ENCODE results near the gene WDR86.
A peak's percentile ranks its signal among the peaks of the same experiment; 100 is the strongest.

The WDR86 gene

GRCh38 chr7:151384352-151384697, 25.5 kb downstream of the WDR86 start:
- peaks cover 5% of the 10 kb centered on the region for H3K4me1 ChIP-seq (ENCODE audit: insufficient read depth, low read length)
- H3K9ac ChIP-seq (ENCODE audit: low read length) = no peak overlapping the region
- H3K9me3 ChIP-seq (ENCODE audit: low read length) = no peaks in the 10 kb centered on the region
- H3K36me3 ChIP-seq (ENCODE audit: insufficient read depth, low read length) = no peaks in the 10 kb centered on the region
- no peak overlapping the region for H3K4me3 ChIP-seq (ENCODE audit: low read depth in 1 of 2, low read length in 2 of 2)
- H3K27ac ChIP-seq (ENCODE audit: low read depth, low read length) = no peak overlapping the region
- peaks cover 7 to 22% of the 10 kb centered on the region in 2 donors for H3K27me3 ChIP-seq (ENCODE audit: control insufficient read depth in 1 of 2, insufficient read depth in 2 of 2, low read length in 2 of 2)

- Histone ChIP-seq H3K9me3 (ENCODE audit: low read length) (no peaks in the 10 kb centered on the region), H3K36me3 (ENCODE audit: insufficient read depth, low read length) (no peaks in the 10 kb centered on the region), H3K4me1 (ENCODE audit: insufficient read depth, low read length) (peaks cover 5% of the 10 kb centered on the region), H3K4me3 (ENCODE audit: low read depth in 1 of 2, low read length in 2 of 2) (no peak overlapping the region), H3K27me3 (ENCODE audit: control insufficient read depth in 1 of 2, insufficient read depth in 2 of 2, low read length in 2 of 2) (peaks cover 7 to 22% of the 10 kb centered on the region in 2 donors), H3K27ac (ENCODE audit: low read depth, low read length) (no peak overlapping the region), H3K9ac (ENCODE audit: low read length) (no peak overlapping the region)
These were observed 26.0 kb downstream of the WDR86 start for GRCh38 chr7:151383638-151384351.

DNA sequence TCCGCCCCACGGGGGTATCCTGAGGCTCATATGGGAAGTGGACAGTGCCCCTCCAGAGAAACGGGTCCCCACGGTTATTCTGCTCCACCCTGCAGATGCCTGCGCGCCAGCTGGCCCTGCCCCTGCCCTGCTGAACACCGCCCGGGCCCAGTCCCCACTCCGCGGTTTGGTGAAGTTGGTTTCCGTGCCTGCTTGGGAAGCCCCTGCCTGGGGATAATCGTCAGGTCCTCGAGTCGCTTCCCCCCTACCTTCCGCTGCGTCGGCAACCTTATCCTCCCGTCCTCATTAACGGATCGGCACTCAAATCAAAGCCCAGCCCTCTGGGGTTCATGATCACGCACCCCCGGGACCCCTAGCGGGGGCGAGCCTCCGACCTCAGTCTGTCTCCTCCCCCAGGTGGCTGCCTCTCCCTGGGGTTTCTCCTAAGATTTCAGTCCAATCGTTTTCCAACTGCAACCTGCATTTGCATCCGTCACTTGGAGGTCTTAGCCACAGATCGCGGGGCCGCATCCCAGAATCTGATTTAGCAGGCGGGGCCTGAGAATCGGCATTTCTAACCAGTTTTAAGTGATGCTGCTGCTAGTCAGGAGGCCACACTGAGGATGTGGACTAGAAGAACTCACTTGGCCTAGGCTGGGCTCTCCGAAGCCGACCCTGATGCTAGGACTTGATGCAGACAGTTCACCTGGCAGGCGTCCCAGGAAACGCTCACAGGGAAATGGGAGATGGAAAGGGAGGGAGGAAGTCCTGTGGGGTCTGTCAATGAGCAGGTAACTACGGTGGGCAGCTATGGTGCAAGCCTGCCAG, 27.6 kb downstream of the WDR86 start:
- Histone ChIP-seq H3K27ac (ENCODE audit: low read depth, low read length) (no peak overlapping the region), H3K4me3 (ENCODE audit: low read depth in 1 of 2, low read length in 2 of 2) (peak overlapping the region; percentile 32), H3K27me3 (ENCODE audit: control insufficient read depth in 1 of 2, insufficient read depth in 2 of 2, low read length in 2 of 2) (peaks cover 7 to 22% of the 10 kb centered on the region in 2 donors), H3K9me3 (ENCODE audit: low read length) (no peaks in the 10 kb centered on the region), H3K36me3 (ENCODE audit: insufficient read depth, low read length) (peaks cover 12% of the 10 kb centered on the region), H3K4me1 (ENCODE audit: insufficient read depth, low read length) (peaks cover 5% of the 10 kb centered on the region), H3K9ac (ENCODE audit: low read length) (no peak overlapping the region)

DNA sequence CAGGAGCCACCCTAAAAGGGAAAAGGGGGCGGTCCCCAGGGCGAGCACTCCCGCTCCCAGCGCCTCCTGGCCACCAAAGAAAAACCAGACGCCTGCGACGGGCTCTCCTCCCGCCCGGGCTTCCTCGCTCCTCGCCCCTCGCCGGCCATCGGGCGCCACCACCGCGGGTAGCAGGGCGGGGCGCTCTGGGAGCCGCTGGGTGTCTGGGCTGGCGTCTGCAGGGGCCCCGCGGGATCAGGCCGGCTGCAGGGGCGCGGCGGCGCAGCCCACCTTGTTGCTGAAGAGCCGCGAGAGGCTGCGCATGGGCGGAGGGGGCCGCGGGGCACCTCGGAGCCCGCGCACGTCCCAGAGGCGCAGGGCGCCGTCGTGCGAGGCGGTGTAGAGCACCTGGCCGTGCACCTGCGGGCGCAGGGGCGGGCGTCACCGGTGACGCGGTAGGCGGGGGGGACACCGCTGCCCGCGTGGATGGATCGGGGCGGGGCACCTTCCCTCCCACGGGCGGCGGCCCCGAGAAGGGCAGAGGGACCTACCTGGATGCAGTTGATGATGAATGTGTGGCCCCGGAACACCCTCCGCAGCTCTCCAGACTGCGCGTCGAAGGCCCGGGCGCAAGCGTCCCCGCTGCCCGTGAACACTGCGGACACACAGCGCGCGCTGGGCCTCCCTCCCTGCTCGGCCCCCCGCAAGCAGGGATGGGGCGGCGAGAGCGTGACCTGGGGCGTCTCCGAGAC, 28.3 kb downstream of the WDR86 start:
- Histone ChIP-seq H3K27ac (ENCODE audit: low read depth, low read length) (no peak overlapping the region), H3K4me3 (ENCODE audit: low read depth in 1 of 2, low read length in 2 of 2) (peak overlapping the region; percentile 32), H3K36me3 (ENCODE audit: insufficient read depth, low read length) (peaks cover 20% of the 10 kb centered on the region), H3K9me3 (ENCODE audit: low read length) (no peaks in the 10 kb centered on the region), H3K9ac (ENCODE audit: low read length) (no peak overlapping the region), H3K4me1 (ENCODE audit: insufficient read depth, low read length) (peaks cover 5% of the 10 kb centered on the region), H3K27me3 (ENCODE audit: control insufficient read depth in 1 of 2, insufficient read depth in 2 of 2, low read length in 2 of 2) (peaks cover 7 to 22% of the 10 kb centered on the region in 2 donors)

- Histone ChIP-seq H3K27ac (ENCODE audit: low read depth, low read length) (no peak overlapping the region), H3K4me1 (ENCODE audit: insufficient read depth, low read length) (peaks cover 5% of the 10 kb centered on the region), H3K4me3 (ENCODE audit: low read depth in 1 of 2, low read length in 2 of 2) (peak overlapping the region in 1 of 2 donors; percentile 32), H3K9me3 (ENCODE audit: low read length) (no peaks in the 10 kb centered on the region), H3K9ac (ENCODE audit: low read length) (no peak overlapping the region), H3K27me3 (ENCODE audit: control insufficient read depth in 1 of 2, insufficient read depth in 2 of 2, low read length in 2 of 2) (peaks cover 7 to 22% of the 10 kb centered on the region in 2 donors), H3K36me3 (ENCODE audit: insufficient read depth, low read length) (peaks cover 24% of the 10 kb centered on the region)
These were observed 28.8 kb downstream of the WDR86 start for GRCh38 chr7:151381098-151381347.

DNA sequence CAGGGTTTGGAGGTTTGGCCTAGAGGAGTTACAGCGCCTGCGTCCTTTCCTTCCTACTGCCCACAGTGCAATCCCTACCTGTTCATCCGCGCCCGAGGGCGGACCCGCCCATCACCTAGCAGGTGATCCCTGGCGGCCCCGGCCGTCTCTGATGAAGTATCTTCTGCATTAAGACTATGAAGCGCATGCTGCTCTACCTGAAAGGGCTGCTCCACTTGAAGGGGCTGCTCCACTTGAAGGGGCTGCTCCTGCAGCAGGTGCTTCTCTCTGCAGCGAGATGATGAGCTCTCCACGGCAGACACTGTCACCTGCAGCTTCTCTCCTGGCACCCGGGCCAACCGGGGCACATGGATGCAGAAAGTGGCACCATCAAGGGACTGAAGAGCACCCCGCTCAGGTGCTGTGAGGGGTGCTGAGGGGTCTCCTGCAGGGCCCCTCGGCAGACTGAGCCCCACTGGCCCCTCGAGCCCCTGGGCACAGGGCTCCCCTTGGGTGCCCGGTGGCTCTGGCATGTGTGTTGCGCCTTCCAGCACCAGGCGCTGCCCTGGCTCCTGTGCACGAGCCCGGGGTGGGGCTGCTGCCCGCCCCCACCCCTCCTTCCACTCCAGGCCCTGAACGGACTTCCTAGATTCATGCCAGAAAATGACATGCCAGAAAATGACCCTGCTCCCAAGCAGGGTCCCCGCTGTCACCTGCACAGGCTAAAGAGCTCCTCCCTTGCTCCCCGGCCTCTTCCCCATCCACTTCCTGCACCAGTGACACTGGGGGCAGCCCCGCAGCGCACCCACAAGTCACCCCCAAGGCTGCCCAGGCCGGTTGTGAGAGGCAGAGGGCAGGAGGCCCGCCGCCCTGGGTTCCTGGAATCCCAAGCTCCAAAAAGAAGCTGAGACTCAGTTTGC, 29.4 kb downstream of the WDR86 start:
- no peak overlapping the region for H3K9ac ChIP-seq (ENCODE audit: low read length)
- no peak overlapping the region for H3K27ac ChIP-seq (ENCODE audit: low read depth, low read length)
- H3K27me3 ChIP-seq (ENCODE audit: control insufficient read depth in 1 of 2, insufficient read depth in 2 of 2, low read length in 2 of 2) = peaks cover 7 to 22% of the 10 kb centered on the region in 2 donors
- H3K4me3 ChIP-seq (ENCODE audit: low read depth in 1 of 2, low read length in 2 of 2) = no peak overlapping the region
- H3K9me3 ChIP-seq (ENCODE audit: low read length) = no peaks in the 10 kb centered on the region
- H3K4me1 ChIP-seq (ENCODE audit: insufficient read depth, low read length) = peaks cover 5% of the 10 kb centered on the region
- peaks cover 30% of the 10 kb centered on the region for H3K36me3 ChIP-seq (ENCODE audit: insufficient read depth, low read length)

- H3K4me3 ChIP-seq (ENCODE audit: low read depth in 1 of 2, low read length in 2 of 2) = no peak overlapping the region
- no peak overlapping the region for H3K9ac ChIP-seq (ENCODE audit: low read length)
- peaks cover 33% of the 10 kb centered on the region for H3K36me3 ChIP-seq (ENCODE audit: insufficient read depth, low read length)
- no peaks in the 10 kb centered on the region for H3K9me3 ChIP-seq (ENCODE audit: low read length)
- H3K4me1 ChIP-seq (ENCODE audit: insufficient read depth, low read length) = peaks cover 5% of the 10 kb centered on the region
- no peak overlapping the region for H3K27ac ChIP-seq (ENCODE audit: low read depth, low read length)
- H3K27me3 ChIP-seq (ENCODE audit: control insufficient read depth in 1 of 2, insufficient read depth in 2 of 2, low read length in 2 of 2) = peaks cover 7 to 22% of the 10 kb centered on the region in 2 donors
These were observed 30.2 kb downstream of the WDR86 start for GRCh38 chr7:151379534-151380198.

DNA sequence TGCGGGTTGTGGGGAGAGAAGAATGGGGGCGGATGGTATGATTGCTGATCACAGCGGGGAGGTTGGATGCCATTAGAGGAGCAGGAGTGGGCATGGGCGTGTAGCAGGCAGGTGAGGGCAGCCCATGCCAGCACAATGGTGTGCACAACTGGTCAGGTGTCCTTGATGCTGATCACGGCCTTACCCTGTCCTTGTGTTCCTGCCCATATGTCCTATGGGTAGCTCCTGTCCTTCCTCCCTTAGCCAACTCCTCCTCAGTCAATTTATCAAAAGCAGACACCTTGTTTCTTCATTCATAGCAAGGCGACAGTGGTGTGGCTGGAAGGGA, 30.7 kb downstream of the WDR86 start:
- H3K27ac ChIP-seq (ENCODE audit: low read depth, low read length) = no peak overlapping the region
- peaks cover 38% of the 10 kb centered on the region for H3K36me3 ChIP-seq (ENCODE audit: insufficient read depth, low read length)
- H3K27me3 ChIP-seq (ENCODE audit: control insufficient read depth in 1 of 2, insufficient read depth in 2 of 2, low read length in 2 of 2) = peaks cover 7 to 22% of the 10 kb centered on the region in 2 donors
- H3K4me1 ChIP-seq (ENCODE audit: insufficient read depth, low read length) = peaks cover 5% of the 10 kb centered on the region
- H3K9ac ChIP-seq (ENCODE audit: low read length) = no peak overlapping the region
- H3K4me3 ChIP-seq (ENCODE audit: low read depth in 1 of 2, low read length in 2 of 2) = no peak overlapping the region
- no peaks in the 10 kb centered on the region for H3K9me3 ChIP-seq (ENCODE audit: low read length)

DNA sequence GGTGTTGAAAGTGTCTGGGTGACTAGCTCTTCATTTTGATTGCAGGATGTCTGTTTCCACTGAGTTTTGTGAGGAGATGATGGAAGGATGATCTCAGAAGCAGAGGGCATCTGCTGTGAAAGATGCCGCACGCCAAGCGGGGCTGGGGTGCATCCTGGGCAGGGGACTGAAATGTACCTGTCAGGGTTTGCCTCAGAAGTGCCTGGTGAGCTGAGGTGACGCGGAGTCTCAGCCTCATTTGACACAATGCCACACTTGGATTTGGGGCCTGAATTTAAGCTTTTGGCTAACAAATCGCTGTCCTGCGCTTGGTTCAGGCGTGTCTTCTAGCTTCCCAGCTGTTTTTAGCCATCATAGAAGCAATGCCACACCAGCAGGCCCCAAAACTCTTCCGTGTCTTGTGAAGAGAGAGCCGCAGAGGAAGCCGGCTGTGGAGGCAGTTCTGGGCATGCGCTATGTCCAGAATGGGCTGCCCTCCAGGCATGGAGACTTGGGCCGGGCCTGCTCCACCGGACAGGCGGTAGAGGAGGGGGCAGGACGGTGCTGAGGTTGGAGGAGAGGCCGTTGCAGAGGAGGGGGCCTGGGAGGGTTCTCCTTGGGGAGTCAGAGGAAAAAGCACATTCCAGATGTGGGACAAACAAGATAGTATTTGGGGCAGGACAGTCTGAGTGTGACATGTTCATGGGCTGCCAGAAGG, 31.2 kb downstream of the WDR86 start:
- Histone ChIP-seq H3K27me3 (ENCODE audit: control insufficient read depth in 1 of 2, insufficient read depth in 2 of 2, low read length in 2 of 2) (peaks cover 7 to 22% of the 10 kb centered on the region in 2 donors), H3K4me1 (ENCODE audit: insufficient read depth, low read length) (peaks cover 5% of the 10 kb centered on the region), H3K4me3 (ENCODE audit: low read depth in 1 of 2, low read length in 2 of 2) (no peak overlapping the region), H3K36me3 (ENCODE audit: insufficient read depth, low read length) (peaks cover 43% of the 10 kb centered on the region), H3K9me3 (ENCODE audit: low read length) (no peaks in the 10 kb centered on the region), H3K9ac (ENCODE audit: low read length) (no peak overlapping the region), H3K27ac (ENCODE audit: low read depth, low read length) (no peak overlapping the region)

DNA sequence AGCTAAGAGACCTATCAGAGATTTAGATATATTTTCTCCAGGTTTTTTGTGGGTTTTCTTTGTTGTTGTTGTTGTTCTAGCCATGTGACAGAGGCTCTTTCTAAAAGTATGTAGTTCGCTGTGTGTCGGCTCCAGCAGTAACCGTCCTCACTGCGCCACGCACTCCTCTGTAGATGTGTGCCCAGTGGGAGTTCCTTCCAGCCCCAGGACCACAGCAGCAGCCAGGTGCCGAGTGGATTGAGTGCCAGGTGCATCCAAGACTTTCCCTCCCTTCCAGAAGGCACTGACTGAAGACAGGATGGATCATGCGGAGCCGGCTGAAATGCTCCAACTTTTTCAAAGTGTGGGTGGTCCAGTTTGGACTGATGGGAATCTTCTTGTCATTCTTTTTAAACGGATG, 31.8 kb downstream of the WDR86 start:
- Histone ChIP-seq H3K9ac (ENCODE audit: low read length) (no peak overlapping the region), H3K4me1 (ENCODE audit: insufficient read depth, low read length) (peaks cover 5% of the 10 kb centered on the region), H3K4me3 (ENCODE audit: low read depth in 1 of 2, low read length in 2 of 2) (no peak overlapping the region), H3K27ac (ENCODE audit: low read depth, low read length) (no peak overlapping the region), H3K27me3 (ENCODE audit: control insufficient read depth in 1 of 2, insufficient read depth in 2 of 2, low read length in 2 of 2) (peaks cover 7 to 19% of the 10 kb centered on the region in 2 donors), H3K36me3 (ENCODE audit: insufficient read depth, low read length) (peaks cover 44% of the 10 kb centered on the region), H3K9me3 (ENCODE audit: low read length) (no peaks in the 10 kb centered on the region)
